ENCODE measurements around the gene CEACAM5.

CEACAM5 gene

DNA sequence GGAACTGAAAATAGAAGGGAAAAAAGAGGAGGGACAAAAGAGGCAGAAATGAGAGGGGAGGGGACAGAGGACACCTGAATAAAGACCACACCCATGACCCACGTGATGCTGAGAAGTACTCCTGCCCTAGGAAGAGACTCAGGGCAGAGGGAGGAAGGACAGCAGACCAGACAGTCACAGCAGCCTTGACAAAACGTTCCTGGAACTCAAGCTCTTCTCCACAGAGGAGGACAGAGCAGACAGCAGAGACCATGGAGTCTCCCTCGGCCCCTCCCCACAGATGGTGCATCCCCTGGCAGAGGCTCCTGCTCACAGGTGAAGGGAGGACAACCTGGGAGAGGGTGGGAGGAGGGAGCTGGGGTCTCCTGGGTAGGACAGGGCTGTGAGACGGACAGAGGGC lies at the start of gene CEACAM5:
Gene CEACAM5, plus strand, starts transcription at position 146 of the 400 bp plus-strand sequence. Its CDS starts 106 bp downstream, at position 252.
- no peak for DNase-seq

DNA sequence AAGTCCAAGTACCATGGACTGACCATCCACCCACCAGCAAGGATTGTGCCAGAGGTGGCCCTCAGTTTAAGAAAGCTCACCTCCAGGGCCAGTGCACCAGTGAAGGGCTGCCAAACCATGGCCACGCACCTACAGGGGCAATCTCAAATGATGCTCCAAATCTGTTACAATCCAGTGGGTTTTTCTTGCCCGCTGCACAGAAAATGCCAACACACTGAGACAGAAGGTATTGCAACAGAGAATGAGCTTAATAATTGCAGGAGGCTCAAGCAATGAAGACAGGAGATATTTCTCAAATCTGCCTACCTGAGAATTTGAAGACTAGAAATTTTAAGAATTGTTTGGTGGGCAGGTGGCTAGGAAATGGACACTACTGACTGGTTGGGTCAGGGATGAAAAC lies 42.4 kb upstream of the CEACAM5 start:
- no peak for DNase-seq

DNA sequence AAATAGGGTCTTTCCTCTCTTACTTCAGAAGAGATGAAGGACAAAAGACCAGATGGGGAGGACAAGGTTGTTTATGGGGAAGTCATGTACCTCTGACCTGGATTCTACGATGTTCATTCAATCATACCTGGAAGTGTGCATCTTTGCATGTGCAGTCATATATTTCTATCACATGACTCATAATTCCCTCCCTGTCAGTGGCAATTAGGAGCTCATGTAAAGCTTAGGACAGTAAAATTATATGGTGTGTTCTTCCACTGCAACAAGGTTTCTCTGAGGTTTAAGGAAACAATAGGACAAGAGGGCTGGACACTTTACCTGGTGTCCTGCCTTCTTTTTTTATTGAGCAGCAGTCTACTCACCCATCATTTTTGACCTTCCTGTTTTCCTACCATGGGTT lies 40.1 kb upstream of the CEACAM5 start:
- no peak for DNase-seq

DNA sequence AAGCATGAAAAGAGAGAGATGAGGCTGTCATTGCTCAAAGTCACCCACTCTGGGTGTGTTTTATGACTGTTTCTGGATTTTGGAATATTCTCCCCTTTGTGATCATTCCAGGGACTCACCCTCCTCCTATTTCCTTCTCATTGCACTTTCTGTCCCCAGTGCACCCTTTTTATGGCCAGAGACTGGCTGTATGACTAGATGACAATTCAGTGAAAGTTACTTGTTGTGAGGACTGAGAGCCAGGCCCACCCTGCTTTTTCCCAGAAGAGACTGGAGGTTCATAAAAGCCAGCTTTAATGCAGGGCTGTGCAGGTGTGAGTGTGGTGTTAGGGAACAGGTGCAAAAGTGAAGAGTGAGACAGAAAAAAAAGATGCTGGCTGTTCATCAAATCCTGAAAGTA lies 37.7 kb upstream of the CEACAM5 start:
- no peak for DNase-seq

DNA sequence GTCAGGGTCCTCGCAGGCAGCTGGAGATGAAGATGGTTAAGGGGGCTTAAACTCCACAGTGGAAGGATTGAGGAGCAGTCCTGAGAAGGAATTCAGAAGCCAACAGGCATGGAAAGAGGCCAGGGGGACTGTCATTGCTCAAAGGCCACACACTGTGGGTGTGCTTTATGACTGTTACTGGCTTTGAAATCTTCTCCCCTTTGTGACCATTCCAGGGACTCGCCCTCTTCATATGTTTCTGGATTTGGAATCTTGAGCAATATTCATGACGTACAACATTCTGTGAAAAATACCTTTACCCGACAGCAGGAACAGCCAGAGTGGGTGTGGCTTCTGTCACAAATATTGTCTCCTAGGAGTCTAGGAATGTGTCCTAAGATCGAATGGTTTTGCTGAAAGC lies 36.9 kb upstream of the CEACAM5 start:
- DNase-seq, result no peak

DNA sequence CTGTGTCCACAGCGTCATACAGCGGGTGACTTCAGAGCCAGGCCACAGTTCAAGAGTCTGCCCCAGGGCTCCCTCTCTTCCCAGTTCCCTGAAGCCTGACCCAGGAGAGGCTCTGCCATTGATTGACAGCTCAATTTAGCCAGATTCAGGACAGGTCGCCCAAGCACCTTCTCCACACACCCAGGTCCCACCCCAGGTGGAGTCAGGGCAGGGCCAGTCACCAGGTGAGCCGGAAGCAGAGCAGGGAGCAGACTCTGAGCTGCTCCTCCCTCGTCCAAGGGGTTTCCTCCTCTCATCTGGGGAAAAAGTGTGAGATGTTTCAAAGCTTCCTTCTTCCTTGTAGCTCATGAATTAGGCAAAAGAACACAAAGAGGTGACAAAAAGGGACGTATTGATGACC lies 26.0 kb upstream of the CEACAM5 start:
- DNase-seq, result no peak

DNA sequence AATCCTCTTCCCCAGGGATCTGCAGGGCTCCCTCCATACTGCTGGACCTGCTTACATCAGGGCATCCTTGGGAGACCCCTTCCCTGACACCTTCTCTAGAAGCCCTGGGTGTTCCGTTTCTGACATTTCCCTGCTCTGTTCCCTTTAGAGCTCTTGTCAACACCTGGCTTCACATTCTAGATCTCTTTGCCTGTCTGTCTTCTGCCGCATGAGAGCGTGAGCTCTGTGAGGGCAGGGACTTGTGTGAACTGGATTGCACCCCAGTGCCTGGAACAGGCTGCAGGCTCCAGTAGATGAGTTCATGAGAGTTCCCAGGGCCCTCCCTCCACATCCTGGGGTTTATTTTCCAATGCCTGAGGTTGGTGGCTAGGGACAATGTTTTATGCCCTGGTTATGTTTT lies 21.0 kb upstream of the CEACAM5 start:
- DNase-seq, result no peak

DNA sequence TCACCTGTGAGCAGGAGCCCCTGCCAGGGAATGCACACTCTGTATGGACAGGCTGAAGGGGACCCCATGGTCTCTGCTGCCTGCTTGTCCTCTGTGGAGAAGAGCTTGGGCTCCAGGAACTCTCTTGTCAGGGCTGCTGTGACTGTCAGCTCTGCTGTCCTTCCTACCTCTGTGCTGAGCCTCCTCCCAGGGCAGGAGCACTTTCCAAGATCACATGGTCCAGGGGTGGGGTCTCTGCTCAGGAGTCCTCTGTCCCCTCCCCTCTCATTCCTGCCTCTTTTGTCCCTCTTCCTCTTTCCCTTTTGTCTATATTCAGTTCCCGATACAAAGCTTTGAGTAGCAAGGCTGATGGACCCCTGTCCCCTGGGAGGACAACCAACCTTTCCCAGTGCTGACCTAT lies 20.3 kb upstream of the CEACAM5 start, which contains the start of gene CEACAM7:
Gene CEACAM7, minus strand, starts transcription at position 173 of the 400 bp plus-strand sequence. Its CDS starts 105 bp downstream, at position 68.
- DNase-seq, result no peak

DNA sequence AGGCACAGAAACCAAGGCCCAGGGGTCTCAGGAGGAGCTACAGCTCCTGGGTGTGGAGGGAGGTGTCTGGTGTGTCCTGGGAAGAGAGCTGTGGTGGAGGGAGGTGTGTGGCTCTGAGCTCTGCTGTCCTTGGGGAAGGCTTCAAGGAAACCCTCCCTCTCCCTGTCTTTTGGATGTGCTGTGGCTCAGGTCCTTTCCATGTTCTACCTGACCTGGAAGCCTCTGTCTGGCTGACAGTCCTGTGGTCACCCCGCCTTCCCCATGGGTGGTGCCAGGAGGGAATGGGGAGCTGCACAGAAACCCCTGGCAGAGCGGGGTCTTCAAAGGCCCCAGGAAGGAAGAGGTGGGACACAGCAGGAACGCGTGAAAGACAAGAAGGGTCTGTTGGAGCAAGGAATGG lies 19.7 kb upstream of the CEACAM5 start:
- no peak for DNase-seq

DNA sequence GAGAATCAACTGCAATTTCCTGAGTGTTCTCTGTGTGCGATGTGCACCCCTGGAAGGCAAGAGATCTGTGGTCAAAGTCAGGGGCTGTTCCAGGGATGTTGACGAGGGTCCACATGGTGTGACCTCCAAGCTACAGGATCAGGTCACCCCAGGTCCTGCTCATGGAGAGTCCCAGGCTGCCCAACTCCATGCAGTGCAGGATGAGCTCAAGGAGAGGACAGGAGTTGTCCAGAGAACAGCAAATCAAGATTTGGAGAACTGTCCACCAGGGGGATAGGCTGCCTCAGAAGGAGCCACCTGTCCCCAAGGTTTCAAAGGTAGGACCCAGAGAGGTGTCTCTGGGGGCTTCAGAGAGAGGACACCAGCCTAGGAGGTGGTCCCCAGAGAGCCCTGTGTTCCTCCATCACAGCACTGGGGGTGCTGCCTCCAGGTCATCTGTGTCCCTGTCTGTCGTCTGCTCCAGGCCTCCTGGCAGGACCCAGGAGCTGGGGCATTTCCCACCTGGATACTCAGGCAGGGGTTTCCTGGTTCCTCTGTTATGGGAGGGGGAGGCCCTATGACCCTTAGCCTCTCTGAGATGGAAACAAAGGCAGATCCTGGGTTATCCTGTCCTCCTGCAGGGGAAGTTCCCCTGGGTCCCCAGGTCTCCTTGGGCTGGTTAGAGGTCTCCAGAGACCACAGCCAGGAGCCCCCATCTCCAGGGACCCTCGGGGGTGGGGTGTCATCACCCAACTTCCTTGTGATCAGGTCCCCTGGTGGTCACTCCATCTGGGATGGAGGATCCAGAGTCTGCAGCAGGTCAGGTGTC lies 18.2 kb upstream of the CEACAM5 start:
- no peak for DNase-seq

DNA sequence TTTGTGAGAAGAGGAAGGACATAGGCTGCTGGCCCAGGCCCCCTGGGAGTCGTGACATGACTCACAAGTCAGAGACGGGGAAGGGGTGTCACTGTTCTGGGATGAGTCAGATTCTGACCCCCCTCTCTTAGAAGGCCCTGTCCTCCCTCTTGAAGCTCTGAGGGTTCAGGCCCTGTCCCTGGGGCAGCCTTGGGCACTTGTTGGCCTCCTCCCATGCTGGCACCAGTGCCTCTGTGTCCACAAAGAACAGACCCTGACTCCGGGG lies 17.7 kb upstream of the CEACAM5 start:
- DNase-seq, result no peak

DNA sequence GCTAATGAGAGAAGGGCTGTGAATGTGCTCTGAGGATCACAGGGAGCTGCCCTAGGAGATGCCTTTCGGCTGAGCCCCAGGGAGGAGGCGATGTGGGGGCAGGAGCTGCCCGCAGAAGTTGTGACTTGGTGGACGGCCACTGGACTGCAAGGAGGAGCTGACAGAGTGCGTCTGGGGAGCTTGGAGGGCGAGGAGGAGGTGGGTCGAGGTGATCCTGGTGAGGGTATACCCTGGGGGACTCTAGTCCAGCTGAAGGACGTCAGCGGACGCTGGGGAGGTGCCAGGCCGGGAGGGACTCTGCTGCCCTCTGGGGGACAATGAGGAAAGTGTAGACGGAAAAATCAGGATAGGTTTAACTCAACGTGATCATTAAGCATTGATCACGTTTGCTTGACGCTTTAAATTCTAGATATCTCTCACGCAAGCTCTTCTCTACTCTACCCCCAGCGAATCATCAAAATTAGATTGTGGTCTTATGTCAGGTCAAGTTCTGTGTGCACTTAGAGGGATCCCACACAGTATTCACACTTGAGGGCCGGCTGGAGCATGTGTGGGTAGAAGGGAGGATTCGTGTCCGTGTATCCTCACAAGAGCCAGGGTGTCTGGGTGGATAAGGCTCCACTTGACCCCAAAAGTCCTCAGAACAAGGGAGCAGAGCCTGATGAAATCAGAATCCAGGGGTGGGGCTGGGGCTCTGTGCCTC lies 17.0 kb upstream of the CEACAM5 start:
- no peak for DNase-seq

DNA sequence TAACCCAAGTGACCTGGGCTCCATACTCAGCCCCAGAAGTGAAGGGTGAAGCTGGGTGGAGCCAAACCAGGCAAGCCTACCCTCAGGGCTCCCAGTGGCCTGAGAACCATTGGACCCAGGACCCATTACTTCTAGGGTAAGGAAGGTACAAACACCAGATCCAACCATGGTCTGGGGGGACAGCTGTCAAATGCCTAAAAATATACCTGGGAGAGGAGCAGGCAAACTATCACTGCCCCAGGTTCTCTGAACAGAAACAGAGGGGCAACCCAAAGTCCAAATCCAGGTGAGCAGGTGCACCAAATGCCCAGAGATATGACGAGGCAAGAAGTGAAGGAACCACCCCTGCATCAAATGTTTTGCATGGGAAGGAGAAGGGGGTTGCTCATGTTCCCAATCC lies 14.2 kb upstream of the CEACAM5 start:
- DNase-seq, result no peak

DNA sequence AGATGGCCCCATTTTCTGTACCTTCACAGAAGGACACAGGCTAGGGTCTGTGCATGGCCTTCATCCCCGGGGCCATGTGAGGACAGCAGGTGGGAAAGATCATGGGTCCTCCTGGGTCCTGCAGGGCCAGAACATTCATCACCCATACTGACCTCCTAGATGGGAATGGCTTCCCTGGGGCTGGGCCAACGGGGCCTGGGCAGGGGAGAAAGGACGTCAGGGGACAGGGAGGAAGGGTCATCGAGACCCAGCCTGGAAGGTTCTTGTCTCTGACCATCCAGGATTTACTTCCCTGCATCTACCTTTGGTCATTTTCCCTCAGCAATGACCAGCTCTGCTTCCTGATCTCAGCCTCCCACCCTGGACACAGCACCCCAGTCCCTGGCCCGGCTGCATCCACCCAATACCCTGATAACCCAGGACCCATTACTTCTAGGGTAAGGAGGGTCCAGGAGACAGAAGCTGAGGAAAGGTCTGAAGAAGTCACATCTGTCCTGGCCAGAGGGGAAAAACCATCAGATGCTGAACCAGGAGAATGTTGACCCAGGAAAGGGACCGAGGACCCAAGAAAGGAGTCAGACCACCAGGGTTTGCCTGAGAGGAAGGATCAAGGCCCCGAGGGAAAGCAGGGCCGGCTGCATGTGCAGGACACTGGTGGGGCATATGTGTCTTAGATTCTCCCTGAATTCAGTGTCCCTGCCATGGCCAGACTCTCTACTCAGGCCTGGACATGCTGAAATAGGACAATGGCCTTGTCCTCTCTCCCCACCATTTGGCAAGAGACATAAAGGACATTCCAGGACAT lies 13.4 kb upstream of the CEACAM5 start:
- no peak for DNase-seq

DNA sequence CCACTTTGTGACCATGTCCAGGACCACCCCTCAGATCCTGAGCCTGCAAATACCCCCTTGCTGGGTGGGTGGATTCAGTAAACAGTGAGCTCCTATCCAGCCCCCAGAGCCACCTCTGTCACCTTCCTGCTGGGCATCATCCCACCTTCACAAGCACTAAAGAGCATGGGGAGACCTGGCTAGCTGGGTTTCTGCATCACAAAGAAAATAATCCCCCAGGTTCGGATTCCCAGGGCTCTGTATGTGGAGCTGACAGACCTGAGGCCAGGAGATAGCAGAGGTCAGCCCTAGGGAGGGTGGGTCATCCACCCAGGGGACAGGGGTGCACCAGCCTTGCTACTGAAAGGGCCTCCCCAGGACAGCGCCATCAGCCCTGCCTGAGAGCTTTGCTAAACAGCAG lies 12.7 kb upstream of the CEACAM5 start:
- no peak for DNase-seq

DNA sequence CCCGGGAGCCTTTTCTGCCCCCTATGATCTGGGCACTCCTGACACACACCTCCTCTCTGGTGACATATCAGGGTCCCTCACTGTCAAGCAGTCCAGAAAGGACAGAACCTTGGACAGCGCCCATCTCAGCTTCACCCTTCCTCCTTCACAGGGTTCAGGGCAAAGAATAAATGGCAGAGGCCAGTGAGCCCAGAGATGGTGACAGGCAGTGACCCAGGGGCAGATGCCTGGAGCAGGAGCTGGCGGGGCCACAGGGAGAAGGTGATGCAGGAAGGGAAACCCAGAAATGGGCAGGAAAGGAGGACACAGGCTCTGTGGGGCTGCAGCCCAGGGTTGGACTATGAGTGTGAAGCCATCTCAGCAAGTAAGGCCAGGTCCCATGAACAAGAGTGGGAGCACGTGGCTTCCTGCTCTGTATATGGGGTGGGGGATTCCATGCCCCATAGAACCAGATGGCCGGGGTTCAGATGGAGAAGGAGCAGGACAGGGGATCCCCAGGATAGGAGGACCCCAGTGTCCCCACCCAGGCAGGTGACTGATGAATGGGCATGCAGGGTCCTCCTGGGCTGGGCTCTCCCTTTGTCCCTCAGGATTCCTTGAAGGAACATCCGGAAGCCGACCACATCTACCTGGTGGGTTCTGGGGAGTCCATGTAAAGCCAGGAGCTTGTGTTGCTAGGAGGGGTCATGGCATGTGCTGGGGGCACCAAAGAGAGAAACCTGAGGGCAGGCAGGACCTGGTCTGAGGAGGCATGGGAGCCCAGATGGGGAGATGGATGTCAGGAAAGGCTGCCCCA lies 11.8 kb upstream of the CEACAM5 start:
- no peak for DNase-seq

DNA sequence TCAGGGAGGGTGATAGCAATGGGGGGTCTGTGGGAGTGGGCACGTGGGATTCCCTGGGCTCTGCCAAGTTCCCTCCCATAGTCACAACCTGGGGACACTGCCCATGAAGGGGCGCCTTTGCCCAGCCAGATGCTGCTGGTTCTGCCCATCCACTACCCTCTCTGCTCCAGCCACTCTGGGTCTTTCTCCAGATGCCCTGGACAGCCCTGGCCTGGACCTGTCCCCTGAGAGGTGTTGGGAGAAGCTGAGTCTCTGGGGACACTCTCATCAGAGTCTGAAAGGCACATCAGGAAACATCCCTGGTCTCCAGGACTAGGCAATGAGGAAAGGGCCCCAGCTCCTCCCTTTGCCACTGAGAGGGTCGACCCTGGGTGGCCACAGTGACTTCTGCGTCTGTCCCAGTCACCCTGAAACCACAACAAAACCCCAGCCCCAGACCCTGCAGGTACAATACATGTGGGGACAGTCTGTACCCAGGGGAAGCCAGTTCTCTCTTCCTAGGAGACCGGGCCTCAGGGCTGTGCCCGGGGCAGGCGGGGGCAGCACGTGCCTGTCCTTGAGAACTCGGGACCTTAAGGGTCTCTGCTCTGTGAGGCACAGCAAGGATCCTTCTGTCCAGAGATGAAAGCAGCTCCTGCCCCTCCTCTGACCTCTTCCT lies 11.1 kb upstream of the CEACAM5 start:
- no peak for DNase-seq

DNA sequence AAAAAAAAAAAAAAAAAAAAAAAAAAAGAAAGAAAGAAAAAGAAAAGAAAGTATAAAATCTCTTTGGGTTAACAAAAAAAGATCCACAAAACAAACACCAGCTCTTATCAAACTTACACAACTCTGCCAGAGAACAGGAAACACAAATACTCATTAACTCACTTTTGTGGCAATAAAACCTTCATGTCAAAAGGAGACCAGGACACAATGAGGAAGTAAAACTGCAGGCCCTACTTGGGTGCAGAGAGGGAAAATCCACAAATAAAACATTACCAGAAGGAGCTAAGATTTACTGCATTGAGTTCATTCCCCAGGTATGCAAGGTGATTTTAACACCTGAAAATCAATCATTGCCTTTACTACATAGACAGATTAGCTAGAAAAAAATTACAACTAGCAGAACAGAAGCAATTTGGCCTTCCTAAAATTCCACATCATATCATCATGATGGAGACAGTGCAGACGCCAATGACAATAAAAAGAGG lies 9.6 kb upstream of the CEACAM5 start:
- DNase-seq, result no peak

DNA sequence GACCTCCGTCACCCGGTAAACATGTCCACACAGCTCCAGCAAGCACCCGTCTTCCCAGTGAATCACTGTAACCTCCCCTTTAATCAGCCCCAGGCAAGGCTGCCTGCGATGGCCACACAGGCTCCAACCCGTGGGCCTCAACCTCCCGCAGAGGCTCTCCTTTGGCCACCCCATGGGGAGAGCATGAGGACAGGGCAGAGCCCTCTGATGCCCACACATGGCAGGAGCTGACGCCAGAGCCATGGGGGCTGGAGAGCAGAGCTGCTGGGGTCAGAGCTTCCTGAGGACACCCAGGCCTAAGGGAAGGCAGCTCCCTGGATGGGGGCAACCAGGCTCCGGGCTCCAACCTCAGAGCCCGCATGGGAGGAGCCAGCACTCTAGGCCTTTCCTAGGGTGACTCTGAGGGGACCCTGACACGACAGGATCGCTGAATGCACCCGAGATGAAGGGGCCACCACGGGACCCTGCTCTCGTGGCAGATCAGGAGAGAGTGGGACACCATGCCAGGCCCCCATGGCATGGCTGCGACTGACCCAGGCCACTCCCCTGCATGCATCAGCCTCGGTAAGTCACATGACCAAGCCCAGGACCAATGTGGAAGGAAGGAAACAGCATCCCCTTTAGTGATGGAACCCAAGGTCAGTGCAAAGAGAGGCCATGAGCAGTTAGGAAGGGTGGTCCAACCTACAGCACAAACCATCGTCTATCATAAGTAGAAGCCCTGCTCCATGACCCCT lies 9.0 kb upstream of the CEACAM5 start:
- no peak for DNase-seq

DNA sequence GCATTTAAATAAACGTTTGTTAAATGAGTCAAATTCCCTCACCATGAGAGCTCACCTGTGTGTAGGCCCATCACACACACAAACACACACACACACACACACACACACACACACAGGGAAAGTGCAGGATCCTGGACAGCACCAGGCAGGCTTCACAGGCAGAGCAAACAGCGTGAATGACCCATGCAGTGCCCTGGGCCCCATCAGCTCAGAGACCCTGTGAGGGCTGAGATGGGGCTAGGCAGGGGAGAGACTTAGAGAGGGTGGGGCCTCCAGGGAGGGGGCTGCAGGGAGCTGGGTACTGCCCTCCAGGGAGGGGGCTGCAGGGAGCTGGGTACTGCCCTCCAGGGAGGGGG lies 8.5 kb upstream of the CEACAM5 start:
- DNase-seq, result no peak

DNA sequence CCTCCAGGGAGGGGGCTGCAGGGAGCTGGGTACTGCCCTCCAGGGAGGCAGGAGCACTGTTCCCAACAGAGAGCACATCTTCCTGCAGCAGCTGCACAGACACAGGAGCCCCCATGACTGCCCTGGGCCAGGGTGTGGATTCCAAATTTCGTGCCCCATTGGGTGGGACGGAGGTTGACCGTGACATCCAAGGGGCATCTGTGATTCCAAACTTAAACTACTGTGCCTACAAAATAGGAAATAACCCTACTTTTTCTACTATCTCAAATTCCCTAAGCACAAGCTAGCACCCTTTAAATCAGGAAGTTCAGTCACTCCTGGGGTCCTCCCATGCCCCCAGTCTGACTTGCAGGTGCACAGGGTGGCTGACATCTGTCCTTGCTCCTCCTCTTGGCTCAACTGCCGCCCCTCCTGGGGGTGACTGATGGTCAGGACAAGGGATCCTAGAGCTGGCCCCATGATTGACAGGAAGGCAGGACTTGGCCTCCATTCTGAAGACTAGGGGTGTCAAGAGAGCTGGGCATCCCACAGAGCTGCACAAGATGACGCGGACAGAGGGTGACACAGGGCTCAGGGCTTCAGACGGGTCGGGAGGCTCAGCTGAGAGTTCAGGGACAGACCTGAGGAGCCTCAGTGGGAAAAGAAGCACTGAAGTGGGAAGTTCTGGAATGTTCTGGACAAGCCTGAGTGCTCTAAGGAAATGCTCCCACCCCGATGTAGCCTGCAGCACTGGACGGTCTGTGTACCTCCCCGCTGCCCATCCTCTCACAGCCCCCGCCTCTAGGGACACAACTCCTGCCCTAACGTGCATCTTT lies 7.8 kb upstream of the CEACAM5 start:
- no peak for DNase-seq
